ENCODE measurements around the gene CDC14B.

Gene CDC14B

GRCh38 chr9:96513622-96514021, 106.0 kb downstream of the CDC14B start:
- H2BK12ac ChIP-seq (ENCODE audit: low read length in 2 of 2): peak overlapping the region in 1 of 2 experiments; percentile 42
- H2AFZ ChIP-seq (ENCODE audit: low read depth, low read length): no peak overlapping the region
- peaks cover 13 to 55% of the 10 kb centered on the region in 2 experiments for H3K36me3 ChIP-seq (ENCODE audit: control insufficient read depth in 1 of 2, insufficient read depth in 2 of 2, low read depth in 1 of 2, low read length in 2 of 2)
- H4K91ac ChIP-seq (ENCODE audit: low read length): no peak overlapping the region
- H2AK5ac ChIP-seq (ENCODE audit: low read length, severe bottlenecking): no peak overlapping the region
- peak overlapping the region; percentile 82 for H3K27ac ChIP-seq (ENCODE audit: low read length, poor library complexity, severe bottlenecking)
- H3K79me1 ChIP-seq (replicated peaks; ENCODE audit: low read length, poor library complexity, severe bottlenecking): peaks cover 7% of the 10 kb centered on the region
- H3K4me1 ChIP-seq (ENCODE audit: control insufficient read depth, insufficient read depth, low read depth, low read length): peaks cover 9% of the 10 kb centered on the region
- H3K27me3 ChIP-seq (ENCODE audit: control insufficient read depth in 1 of 2, insufficient read depth in 1 of 2, low read length in 2 of 2): no peaks in the 10 kb centered on the region
- peak overlapping the region in 1 of 2 experiments; percentile 27 for H3K4me3 ChIP-seq (ENCODE audit: insufficient read depth in 1 of 2, low read depth in 1 of 2, low read length in 2 of 2)
- WGBS: 78% methylated on average over 3 of the region's 5 CpGs
- peak overlapping the region in 1 of 2 experiments; percentile 30 for H3K18ac ChIP-seq (ENCODE audit: low read depth in 1 of 2, low read length in 2 of 2)
- no peak overlapping the region for H3K4ac ChIP-seq (ENCODE audit: low read depth in 1 of 2, low read length in 2 of 2)
- H3K23ac ChIP-seq (ENCODE audit: low read length in 2 of 2): no peak overlapping the region
- H2BK5ac ChIP-seq (ENCODE audit: low read depth, low read length, poor library complexity, severe bottlenecking): no peak overlapping the region
- DNase-seq: peak; percentile 87
- no peak overlapping the region for H2BK15ac ChIP-seq (ENCODE audit: low read depth, poor library complexity, severe bottlenecking)
- H2BK120ac ChIP-seq (ENCODE audit: low read depth, low read length): no peak overlapping the region
- no peak overlapping the region for H3K14ac ChIP-seq (ENCODE audit: low read length in 2 of 2)
- no peaks in the 10 kb centered on the region for H3K9me3 ChIP-seq (ENCODE audit: control insufficient read depth, low read length)
- H3K9ac ChIP-seq (ENCODE audit: low read length): peak overlapping the region; percentile 88
- H4K8ac ChIP-seq (ENCODE audit: low read length): peak overlapping the region; percentile 42
- no peak overlapping the region for H3K4me2 ChIP-seq (ENCODE audit: low read length, poor library complexity, severe bottlenecking)

DNA sequence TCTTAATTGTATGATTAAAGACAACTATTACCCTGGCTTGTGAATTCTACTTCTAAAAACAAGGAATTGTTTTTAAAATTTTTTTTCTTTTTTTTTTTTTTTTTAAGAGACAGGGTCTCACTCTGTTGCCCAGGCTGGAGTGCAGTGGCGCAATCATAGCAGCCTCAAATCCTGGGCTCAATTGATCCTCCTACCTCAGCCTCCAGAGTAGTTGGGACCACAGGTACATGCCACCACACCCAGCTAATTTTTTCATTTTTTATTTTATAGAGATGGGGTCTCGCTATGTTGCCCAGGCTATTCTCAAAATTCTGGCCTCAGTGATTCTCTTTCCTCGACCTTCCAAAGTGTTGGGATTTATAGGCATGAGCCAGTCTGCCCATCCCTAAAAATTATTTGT, 107.4 kb downstream of the CDC14B start:
- no peak overlapping the region for H2BK5ac ChIP-seq (ENCODE audit: low read depth, low read length, poor library complexity, severe bottlenecking)
- H4K8ac ChIP-seq (ENCODE audit: low read length): no peak overlapping the region
- no peak overlapping the region for H3K14ac ChIP-seq (ENCODE audit: low read length in 2 of 2)
- H3K36me3 ChIP-seq (ENCODE audit: control insufficient read depth in 1 of 2, insufficient read depth in 2 of 2, low read depth in 1 of 2, low read length in 2 of 2): peaks cover 12 to 53% of the 10 kb centered on the region in 2 experiments
- H3K9me3 ChIP-seq (ENCODE audit: control insufficient read depth, low read length): no peaks in the 10 kb centered on the region
- no peak overlapping the region for H2BK12ac ChIP-seq (ENCODE audit: low read length in 2 of 2)
- no peak overlapping the region for H3K18ac ChIP-seq (ENCODE audit: low read depth in 1 of 2, low read length in 2 of 2)
- no peak overlapping the region for H3K4me3 ChIP-seq (ENCODE audit: insufficient read depth in 1 of 2, low read depth in 1 of 2, low read length in 2 of 2)
- no peak overlapping the region for H3K9ac ChIP-seq (ENCODE audit: low read length)
- peaks cover 7% of the 10 kb centered on the region for H3K79me1 ChIP-seq (replicated peaks; ENCODE audit: low read length, poor library complexity, severe bottlenecking)
- no peak overlapping the region for H4K91ac ChIP-seq (ENCODE audit: low read length)
- no peak overlapping the region for H2AK5ac ChIP-seq (ENCODE audit: low read length, severe bottlenecking)
- no peaks in the 10 kb centered on the region for H3K27me3 ChIP-seq (ENCODE audit: control insufficient read depth in 1 of 2, insufficient read depth in 1 of 2, low read length in 2 of 2)
- peak overlapping the region; percentile 34 for H2BK120ac ChIP-seq (ENCODE audit: low read depth, low read length)
- no peak overlapping the region for H3K23ac ChIP-seq (ENCODE audit: low read length in 2 of 2)
- DNase-seq: no peak
- H3K27ac ChIP-seq (ENCODE audit: low read length, poor library complexity, severe bottlenecking): no peak overlapping the region
- no peak overlapping the region for H3K4ac ChIP-seq (ENCODE audit: low read depth in 1 of 2, low read length in 2 of 2)
- H3K4me2 ChIP-seq (ENCODE audit: low read length, poor library complexity, severe bottlenecking): no peak overlapping the region
- H2AFZ ChIP-seq (ENCODE audit: low read depth, low read length): no peak overlapping the region
- 100% methylated on average over 1 of the region's 3 CpGs for WGBS
- H2BK15ac ChIP-seq (ENCODE audit: low read depth, poor library complexity, severe bottlenecking): no peak overlapping the region
- peaks cover 9% of the 10 kb centered on the region for H3K4me1 ChIP-seq (ENCODE audit: control insufficient read depth, insufficient read depth, low read depth, low read length)

GRCh38 chr9:96510258-96510657, 109.4 kb downstream of the CDC14B start:
- Histone ChIP-seq H3K23ac (ENCODE audit: low read length in 2 of 2) (no peak overlapping the region), H4K91ac (ENCODE audit: low read length) (no peak overlapping the region), H4K8ac (ENCODE audit: low read length) (no peak overlapping the region), H3K9me3 (ENCODE audit: control insufficient read depth, low read length) (no peaks in the 10 kb centered on the region), H2BK12ac (ENCODE audit: low read length in 2 of 2) (no peak overlapping the region), H3K27ac (ENCODE audit: low read length, poor library complexity, severe bottlenecking) (no peak overlapping the region), H2BK5ac (ENCODE audit: low read depth, low read length, poor library complexity, severe bottlenecking) (no peak overlapping the region), H3K14ac (ENCODE audit: low read length in 2 of 2) (no peak overlapping the region), H3K36me3 (ENCODE audit: control insufficient read depth in 1 of 2, insufficient read depth in 2 of 2, low read depth in 1 of 2, low read length in 2 of 2) (peaks cover 17 to 62% of the 10 kb centered on the region in 2 experiments), H2AK5ac (ENCODE audit: low read length, severe bottlenecking) (no peak overlapping the region), H3K9ac (ENCODE audit: low read length) (peak overlapping the region; percentile 58), H3K79me1 (replicated peaks; ENCODE audit: low read length, poor library complexity, severe bottlenecking) (peaks cover 8% of the 10 kb centered on the region), H3K27me3 (ENCODE audit: control insufficient read depth in 1 of 2, insufficient read depth in 1 of 2, low read length in 2 of 2) (no peaks in the 10 kb centered on the region), H3K4me2 (ENCODE audit: low read length, poor library complexity, severe bottlenecking) (no peak overlapping the region), H2BK15ac (ENCODE audit: low read depth, poor library complexity, severe bottlenecking) (no peak overlapping the region), H3K4me1 (ENCODE audit: control insufficient read depth, insufficient read depth, low read depth, low read length) (peaks cover 9% of the 10 kb centered on the region), H3K4me3 (ENCODE audit: insufficient read depth in 1 of 2, low read depth in 1 of 2, low read length in 2 of 2) (no peak overlapping the region), H3K18ac (ENCODE audit: low read depth in 1 of 2, low read length in 2 of 2) (no peak overlapping the region), H2BK120ac (ENCODE audit: low read depth, low read length) (no peak overlapping the region), H3K4ac (ENCODE audit: low read depth in 1 of 2, low read length in 2 of 2) (no peak overlapping the region), H2AFZ (ENCODE audit: low read depth, low read length) (no peak overlapping the region)
- 78% methylated on average over 2 of the region's 4 CpGs for WGBS
- DNase-seq: peak; percentile 19

DNA sequence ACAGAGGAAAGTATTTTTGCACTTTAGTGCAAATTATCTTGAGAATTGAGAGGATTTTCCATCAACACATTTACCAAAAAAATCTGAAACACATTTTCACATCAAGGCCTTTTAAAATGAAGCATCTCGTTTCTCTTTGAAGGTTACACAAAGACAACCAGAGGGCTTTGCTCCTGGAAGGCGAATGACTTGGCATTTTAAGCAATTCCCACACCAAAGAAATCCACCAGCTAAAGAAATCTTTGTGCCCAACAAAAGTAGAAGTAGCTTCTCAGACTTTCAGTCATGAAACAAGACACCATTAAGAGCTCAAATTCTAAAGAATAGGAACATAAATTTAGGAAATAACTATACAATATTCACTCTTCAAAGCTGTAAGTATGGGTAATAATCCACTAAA, 109.8 kb downstream of the CDC14B start:
- Histone ChIP-seq H3K79me1 (replicated peaks; ENCODE audit: low read length, poor library complexity, severe bottlenecking) (peaks cover 8% of the 10 kb centered on the region), H3K36me3 (ENCODE audit: control insufficient read depth in 1 of 2, insufficient read depth in 2 of 2, low read depth in 1 of 2, low read length in 2 of 2) (peaks cover 17 to 62% of the 10 kb centered on the region in 2 experiments), H3K4me2 (ENCODE audit: low read length, poor library complexity, severe bottlenecking) (no peak overlapping the region), H3K4me3 (ENCODE audit: insufficient read depth in 1 of 2, low read depth in 1 of 2, low read length in 2 of 2) (no peak overlapping the region), H2BK120ac (ENCODE audit: low read depth, low read length) (no peak overlapping the region), H3K9ac (ENCODE audit: low read length) (peak overlapping the region; percentile 58), H3K4me1 (ENCODE audit: control insufficient read depth, insufficient read depth, low read depth, low read length) (peaks cover 9% of the 10 kb centered on the region), H3K4ac (ENCODE audit: low read depth in 1 of 2, low read length in 2 of 2) (no peak overlapping the region), H3K23ac (ENCODE audit: low read length in 2 of 2) (no peak overlapping the region), H2BK12ac (ENCODE audit: low read length in 2 of 2) (no peak overlapping the region), H3K9me3 (ENCODE audit: control insufficient read depth, low read length) (no peaks in the 10 kb centered on the region), H2BK5ac (ENCODE audit: low read depth, low read length, poor library complexity, severe bottlenecking) (no peak overlapping the region), H3K14ac (ENCODE audit: low read length in 2 of 2) (no peak overlapping the region), H2BK15ac (ENCODE audit: low read depth, poor library complexity, severe bottlenecking) (no peak overlapping the region), H4K91ac (ENCODE audit: low read length) (no peak overlapping the region), H2AFZ (ENCODE audit: low read depth, low read length) (no peak overlapping the region), H3K18ac (ENCODE audit: low read depth in 1 of 2, low read length in 2 of 2) (no peak overlapping the region), H4K8ac (ENCODE audit: low read length) (no peak overlapping the region), H3K27me3 (ENCODE audit: control insufficient read depth in 1 of 2, insufficient read depth in 1 of 2, low read length in 2 of 2) (no peaks in the 10 kb centered on the region), H3K27ac (ENCODE audit: low read length, poor library complexity, severe bottlenecking) (no peak overlapping the region), H2AK5ac (ENCODE audit: low read length, severe bottlenecking) (no peak overlapping the region)
- 100% methylated on average over 2 of the region's 2 CpGs for WGBS
- DNase-seq: no peak
